Neural cell (in vitro differentiated cells): ENCODE measurements around the gene BAAT.

Source experiments
- CTCF ChIP-seq: fragments of 450-650 bp; IDR thresholded peaks from 2 replicates; pipeline ENCODE4 v1.5.1; 2014; ENCODE audit warnings: antibody characterized with exemption, mild to moderate bottlenecking, moderate library complexity; ENCODE audit not compliant: poor library complexity, severe bottlenecking
- EZH2 ChIP-seq: fragments of 200-600, 300-800 bp; shearing (Covaris generic), sonication (generic); IDR thresholded peaks from 2 replicates; pipeline ENCODE4 v1.6.1; 2014; ENCODE audit warnings: antibody characterized with exemption, low read length, borderline replicate concordance, mild to moderate bottlenecking; ENCODE audit not compliant: insufficient read depth, poor library complexity, severe bottlenecking
- MXI1 ChIP-seq: fragments of 450-650 bp; conservative IDR thresholded peaks from 2 replicates; pipeline ENCODE4 v1.6.1; 2014; ENCODE audit warnings: antibody characterized with exemption, mild to moderate bottlenecking; ENCODE audit not compliant: poor library complexity, severe bottlenecking
- POLR2AphosphoS5 ChIP-seq: IDR thresholded peaks from 2 replicates; pipeline ENCODE4 v1.6.1; 2012
- RAD21 ChIP-seq: fragments of 450-650 bp; conservative IDR thresholded peaks from 2 replicates; pipeline ENCODE4 v1.6.1; 2014; ENCODE audit warnings: antibody characterized with exemption, mild to moderate bottlenecking, moderate library complexity
- REST ChIP-seq: IDR thresholded peaks from 2 replicates; pipeline ENCODE4 v1.6.1; 2012; ENCODE audit warnings: borderline replicate concordance
- SMC3 ChIP-seq: fragments of 450-650 bp; conservative IDR thresholded peaks from 2 replicates; pipeline ENCODE4 v1.6.1; 2014; ENCODE audit warnings: antibody characterized with exemption, mild to moderate bottlenecking, moderate library complexity; ENCODE audit not compliant: poor library complexity
- TAF1 ChIP-seq: IDR thresholded peaks from 2 replicates; pipeline ENCODE4 v1.6.1; 2012; ENCODE audit warnings: low read depth

- no peak for TF ChIP-seq RAD21
- no peak for TF ChIP-seq MXI1
- no peak for TF ChIP-seq EZH2
- no peak for TF ChIP-seq TAF1
- no peak for TF ChIP-seq POLR2AphosphoS5
- no peak for TF ChIP-seq CTCF
- no peak for TF ChIP-seq SMC3
- TF ChIP-seq REST: no peak
These were observed 8.3 kb upstream of the BAAT start for GRCh38 chr9:101393135-101393534.
